T-helper 9 cell (primary cell): ENCODE measurements around the gene EDN2.

Experiments used
- DNase-seq: peaks from one replicate; pipeline ENCODE4 v3.0.0-alpha.2; 2020

The EDN2 gene

GRCh38 chr1:41435570-41436178 is 48.8 kb downstream of the EDN2 start:
- DNase-seq, result no peak

DNA sequence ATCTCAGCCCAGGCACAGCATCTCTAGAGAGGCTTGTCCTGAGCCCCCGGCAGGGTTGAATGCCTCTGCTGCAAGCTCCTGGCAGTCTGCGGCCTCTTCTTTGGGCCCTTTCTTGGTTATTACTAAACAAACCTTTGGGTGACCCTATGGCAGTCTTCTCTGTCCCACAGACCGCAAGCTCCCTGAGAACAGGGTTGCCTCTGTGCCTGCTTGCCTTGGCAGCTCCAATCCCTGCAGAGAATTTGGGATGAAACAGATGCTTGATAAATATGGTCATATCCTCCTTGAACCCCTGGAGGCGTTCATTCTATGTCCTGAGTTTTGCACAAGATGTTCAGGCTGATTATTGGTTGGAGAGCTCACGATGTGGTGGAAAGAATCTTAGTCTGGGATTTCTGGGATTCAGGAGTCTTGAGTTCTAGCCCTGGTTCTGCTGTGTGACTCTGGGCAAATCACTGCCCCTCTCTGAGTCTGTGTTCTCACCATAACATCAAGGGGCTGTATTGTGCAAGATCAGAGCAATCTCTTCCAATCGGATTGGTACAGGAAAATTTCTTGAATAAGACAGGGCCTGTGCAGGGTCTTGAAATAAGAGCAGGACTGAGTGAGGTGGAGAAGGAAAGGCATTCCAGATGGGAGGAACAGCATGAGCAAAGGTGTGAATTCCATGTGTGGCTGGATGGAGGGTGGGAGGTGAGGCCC is 49.6 kb downstream of the EDN2 start:
- DNase-seq, result no peak

- DNase-seq, result no peak
Measured at GRCh38 chr1:41434306-41434705, 50.2 kb downstream of the EDN2 start.

DNA sequence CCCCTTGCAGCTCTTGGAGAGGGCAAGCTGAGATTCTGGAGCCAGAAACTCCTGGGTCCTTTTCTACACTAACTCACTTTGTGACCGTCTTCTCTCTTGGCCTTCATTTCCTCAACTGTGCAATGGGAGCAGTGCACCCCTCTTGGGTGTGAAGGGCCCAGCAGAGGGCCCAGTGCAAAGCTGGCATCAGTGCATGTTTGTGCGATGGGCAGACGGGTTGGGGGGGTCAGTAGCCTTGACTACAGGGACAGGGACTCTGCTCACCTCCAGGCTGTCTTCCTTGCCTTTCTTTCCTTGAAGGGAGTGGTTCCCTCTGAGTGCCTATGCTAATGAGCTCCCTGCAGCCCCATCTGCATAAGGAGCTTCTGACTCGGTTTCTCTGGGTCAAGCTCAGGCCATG is 51.0 kb downstream of the EDN2 start:
- no peak for DNase-seq

- DNase-seq, result peak; percentile 56
Measured at GRCh38 chr1:41432481-41433280, 51.8 kb downstream of the EDN2 start.

DNA sequence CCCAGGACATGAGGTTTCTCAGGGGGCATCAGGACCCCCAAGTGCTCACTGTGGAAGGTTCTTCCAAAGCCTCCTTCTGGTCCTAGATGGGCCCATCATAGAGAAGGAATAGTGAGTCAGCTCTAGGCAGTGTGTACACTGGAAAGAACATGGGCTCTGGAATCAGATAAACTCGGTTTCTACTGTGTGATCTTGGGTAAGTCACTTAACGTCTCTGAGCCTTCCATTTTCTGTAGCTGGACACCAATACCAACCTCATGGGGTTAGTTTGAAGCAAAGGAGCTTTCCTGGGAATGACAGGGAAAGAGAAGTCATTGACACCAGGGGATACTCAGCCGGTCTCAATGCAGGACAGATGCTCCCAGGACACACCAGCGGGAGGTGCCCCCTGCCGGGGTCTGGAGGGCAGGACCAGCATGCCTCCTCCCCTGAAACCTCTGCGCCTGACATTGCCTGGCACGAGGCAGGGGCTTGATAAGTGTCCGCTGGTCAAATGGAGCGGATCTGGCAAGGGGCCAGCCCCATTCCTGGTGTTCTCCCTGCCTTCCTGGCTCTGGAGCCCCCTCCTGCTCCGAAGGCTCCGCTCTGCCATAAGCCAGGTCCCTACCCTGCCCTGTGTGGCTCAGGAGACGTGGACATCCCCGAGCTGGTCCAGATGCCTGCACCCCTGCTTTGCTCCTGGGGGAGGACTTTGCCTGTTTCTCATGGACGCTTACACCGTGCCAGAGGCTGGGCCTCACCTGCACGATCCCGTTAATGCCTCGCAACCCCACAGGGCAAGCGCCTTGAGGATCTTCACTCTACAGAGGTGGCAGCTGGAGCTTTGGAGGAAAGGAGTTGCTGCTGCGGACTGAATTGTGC is 52.8 kb downstream of the EDN2 start:
- no peak for DNase-seq

GRCh38 chr1:41430582-41430981 is 53.9 kb downstream of the EDN2 start:
- DNase-seq, result no peak

DNA sequence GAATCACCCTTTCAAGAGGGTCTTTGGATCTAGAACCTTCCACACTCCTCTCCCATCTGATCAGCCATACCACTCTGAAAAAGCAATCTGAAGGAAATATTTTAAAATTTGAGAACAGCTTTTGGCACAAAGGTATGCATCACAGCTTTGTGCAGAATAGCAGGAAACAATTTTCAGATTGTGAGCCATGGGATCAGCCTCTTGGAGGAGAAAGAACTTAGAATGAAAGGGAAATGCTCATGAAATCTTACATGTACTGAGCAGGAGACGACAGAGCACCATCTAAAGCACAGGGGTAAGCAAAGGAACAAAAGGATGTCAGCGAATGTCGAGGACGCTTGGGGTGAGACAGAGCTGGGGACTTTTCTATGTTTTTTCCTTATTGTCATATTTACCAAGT is 54.4 kb downstream of the EDN2 start:
- DNase-seq, result no peak

- DNase-seq, result no peak
Measured at GRCh38 chr1:41429641-41430035, 54.8 kb downstream of the EDN2 start.
